Measurements from ENCODE around the gene CCDC12.
"Not testable (repeated sequence)": the region's sequence is repeated elsewhere in the genome, so short reads cannot be mapped to it uniquely, and the experiment has no call there.

Gene CCDC12

GRCh38 chr3:46982546-46982945, 6.0 kb upstream of the CCDC12 start:
- no peak for DNase-seq (ENCODE audit: low read depth in 1 of 2, low spot score in 1 of 2)

- DNase-seq (ENCODE audit: low read depth in 1 of 2, low spot score in 1 of 2): no peak
Observed at GRCh38 chr3:46981932-46982471, 5.5 kb upstream of the CCDC12 start.

GRCh38 chr3:46979958-46980497, 3.5 kb upstream of the CCDC12 start:
- no peak for DNase-seq (ENCODE audit: low read depth in 1 of 2, low spot score in 1 of 2)

- peak; percentile 86 to 93 for DNase-seq (ENCODE audit: low read depth in 1 of 2, low spot score in 1 of 2)
Observed at GRCh38 chr3:46978985-46979944, 2.7 kb upstream of the CCDC12 start, which contains the start of gene NBEAL2. NBEAL2 (plus strand) TSS chr3:46979666; CDS start chr3:46979862, 196 bp downstream.

- DNase-seq (ENCODE audit: low read depth in 1 of 2, low spot score in 1 of 2): no peak
Observed at GRCh38 chr3:46978381-46978780, 1.8 kb upstream of the CCDC12 start.

- no peak for DNase-seq (ENCODE audit: low read depth in 1 of 2, low spot score in 1 of 2)
Observed at GRCh38 chr3:46977811-46978195, 1.3 kb upstream of the CCDC12 start.

GRCh38 chr3:46974421-46975171, 1.9 kb downstream of the CCDC12 start:
- DNase-seq (ENCODE audit: low read depth in 1 of 2, low spot score in 1 of 2): no peak

GRCh38 chr3:46972396-46972795, 4.1 kb downstream of the CCDC12 start:
- no peak for DNase-seq (ENCODE audit: low read depth in 1 of 2, low spot score in 1 of 2)

- no peak for DNase-seq (ENCODE audit: low read depth in 1 of 2, low spot score in 1 of 2)
Observed at GRCh38 chr3:46971742-46972141, 4.8 kb downstream of the CCDC12 start.

GRCh38 chr3:46971151-46971550, 5.4 kb downstream of the CCDC12 start:
- no peak for DNase-seq (ENCODE audit: low read depth in 1 of 2, low spot score in 1 of 2)

GRCh38 chr3:46970391-46971091, 6.0 kb downstream of the CCDC12 start:
- no peak for DNase-seq (ENCODE audit: low read depth in 1 of 2, low spot score in 1 of 2)

GRCh38 chr3:46968783-46969428, 7.6 kb downstream of the CCDC12 start:
- no peak for DNase-seq (ENCODE audit: low read depth in 1 of 2, low spot score in 1 of 2)

GRCh38 chr3:46966811-46967210, 9.7 kb downstream of the CCDC12 start:
- no peak for DNase-seq (ENCODE audit: low read depth in 1 of 2, low spot score in 1 of 2)

GRCh38 chr3:46965151-46965550, 11.4 kb downstream of the CCDC12 start:
- DNase-seq (ENCODE audit: low read depth in 1 of 2, low spot score in 1 of 2): no peak

GRCh38 chr3:46964038-46964590, 12.4 kb downstream of the CCDC12 start:
- DNase-seq (ENCODE audit: low read depth in 1 of 2, low spot score in 1 of 2): not testable (repeated sequence)

GRCh38 chr3:46962990-46963389, 13.6 kb downstream of the CCDC12 start:
- DNase-seq (ENCODE audit: low read depth in 1 of 2, low spot score in 1 of 2): no peak

- DNase-seq (ENCODE audit: low read depth in 1 of 2, low spot score in 1 of 2): no peak
Observed at GRCh38 chr3:46962427-46962826, 14.1 kb downstream of the CCDC12 start.

- no peak for DNase-seq (ENCODE audit: low read depth in 1 of 2, low spot score in 1 of 2)
Observed at GRCh38 chr3:46960835-46961234, 15.7 kb downstream of the CCDC12 start.

- no peak for DNase-seq (ENCODE audit: low read depth in 1 of 2, low spot score in 1 of 2)
Observed at GRCh38 chr3:46960081-46960701, 16.4 kb downstream of the CCDC12 start.

- peak; percentile 24 to 63 for DNase-seq (ENCODE audit: low read depth in 1 of 2, low spot score in 1 of 2)
Observed at GRCh38 chr3:46959161-46959511, 17.4 kb downstream of the CCDC12 start.
